Activated T-cell treated with anti-CD3 and anti-CD28 coated beads, Interleukin-2, amount 50 U/mL, for 48 hours (primary cell): ENCODE measurements around the gene GLO1.
"Not testable (repeated sequence)": the region's sequence is repeated elsewhere in the genome, so short reads cannot be mapped to it uniquely, and the experiment has no call there.

Experiments used
- DNase-seq, 2 experiments: peaks; one replicate each; pipeline ENCODE4 v3.0.0-alpha.2; 2020

The GLO1 gene

DNA sequence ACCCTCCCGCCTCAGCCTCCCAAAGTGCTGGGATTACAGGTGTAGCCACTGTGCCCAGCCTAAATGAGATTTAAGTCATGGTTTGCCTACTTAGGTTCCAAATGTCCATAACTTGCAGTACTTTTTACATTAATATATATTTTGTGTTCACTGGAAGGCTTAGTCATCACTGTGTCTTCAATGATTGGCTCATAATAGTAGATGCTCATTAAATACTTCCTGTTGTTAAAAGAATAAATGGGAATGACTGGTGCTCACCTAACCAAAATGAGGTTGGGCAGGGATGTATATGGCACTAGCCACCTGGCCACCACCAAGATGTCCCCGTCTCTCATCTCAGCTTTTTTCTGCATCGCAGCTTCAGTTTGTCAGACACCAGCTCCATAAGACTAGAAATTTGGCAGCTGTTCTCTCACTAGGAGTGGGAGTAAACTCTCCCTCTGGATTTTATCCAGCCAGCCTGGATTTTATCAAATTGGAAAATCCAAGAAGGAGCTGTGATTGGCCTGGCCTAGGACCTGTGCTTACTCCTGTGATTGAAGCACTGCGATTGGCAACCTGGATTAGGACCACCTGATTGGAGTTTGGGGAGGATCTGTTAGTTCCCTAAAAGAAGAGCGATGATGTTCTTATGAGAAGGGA is 1.1 kb upstream of the GLO1 start:
- DNase-seq: no peak

DNA sequence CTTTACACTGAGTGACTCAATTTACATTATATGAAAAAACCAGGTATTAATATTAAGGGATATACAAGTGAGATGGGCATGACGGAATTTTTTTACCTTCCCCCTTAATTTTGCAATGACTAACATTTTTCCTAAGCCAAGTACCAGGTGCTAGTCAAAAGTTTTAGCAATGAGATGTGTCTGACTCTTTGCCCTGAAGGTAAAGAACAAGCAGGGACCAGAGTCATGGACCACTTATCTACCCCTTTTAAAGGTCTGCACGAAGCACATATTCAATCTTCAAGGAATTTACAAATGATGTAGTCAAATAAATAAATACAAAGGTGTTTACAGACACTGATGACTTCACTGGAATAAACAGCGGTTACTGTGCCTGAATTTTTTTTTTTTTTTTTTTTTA is 1.4 kb downstream of the GLO1 start:
- DNase-seq: no peak

DNA sequence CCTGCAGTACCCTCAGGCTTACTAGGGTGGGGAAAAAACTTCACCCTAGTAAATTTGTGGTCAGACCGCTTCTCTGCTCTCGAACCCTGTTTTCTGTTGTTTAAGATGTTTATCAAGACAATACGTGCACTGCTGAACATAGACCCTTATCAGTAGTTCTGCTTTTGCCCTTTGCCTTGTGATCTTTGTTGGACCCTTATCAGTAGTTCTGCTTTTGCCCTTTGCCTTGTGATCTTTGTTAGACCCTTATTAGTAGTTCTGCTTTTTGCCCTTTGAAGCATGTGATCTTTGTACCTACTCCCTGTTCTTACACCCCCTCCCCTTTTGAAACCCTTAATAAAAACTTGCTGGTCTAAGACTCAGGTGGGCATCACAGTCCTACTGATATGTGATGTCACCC is 3.2 kb downstream of the GLO1 start:
- not testable (repeated sequence) for DNase-seq

DNA sequence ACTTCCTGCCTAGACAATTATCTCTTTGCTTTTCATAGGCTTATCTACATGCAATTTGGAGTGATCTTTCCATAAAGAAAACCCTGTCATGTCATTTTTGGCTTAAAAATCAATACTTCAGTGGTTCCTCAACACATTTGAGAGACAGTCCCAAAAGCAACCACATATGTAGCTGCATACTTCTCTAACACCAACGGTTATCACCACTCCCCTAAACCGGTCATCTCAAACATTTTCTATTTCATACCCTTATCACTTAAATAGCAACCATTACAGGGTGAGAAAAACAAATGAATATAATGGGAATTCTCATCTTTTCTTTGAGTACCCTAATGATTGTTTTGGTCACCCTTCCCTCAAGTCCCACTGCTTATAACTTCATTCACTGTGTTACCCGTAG is 5.1 kb downstream of the GLO1 start:
- no peak for DNase-seq

DNA sequence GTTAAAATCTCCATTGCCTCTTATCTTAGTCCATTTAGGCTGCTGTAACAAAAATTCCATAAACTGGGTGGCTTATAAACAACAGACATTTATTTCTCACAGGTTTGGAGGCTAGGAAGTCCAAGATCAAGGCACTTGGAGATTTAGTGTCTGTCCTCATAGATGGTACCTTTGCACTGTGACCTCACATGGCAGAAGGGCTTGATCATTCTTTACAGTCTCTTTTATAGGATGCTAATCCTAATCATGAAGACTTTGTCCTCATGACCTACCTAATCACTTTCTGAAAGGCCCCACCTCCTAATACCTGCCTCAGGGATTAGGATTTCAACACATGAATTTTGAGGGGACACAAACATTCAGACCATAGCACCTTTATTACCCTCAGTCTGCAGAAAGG is 6.6 kb downstream of the GLO1 start:
- no peak for DNase-seq

DNA sequence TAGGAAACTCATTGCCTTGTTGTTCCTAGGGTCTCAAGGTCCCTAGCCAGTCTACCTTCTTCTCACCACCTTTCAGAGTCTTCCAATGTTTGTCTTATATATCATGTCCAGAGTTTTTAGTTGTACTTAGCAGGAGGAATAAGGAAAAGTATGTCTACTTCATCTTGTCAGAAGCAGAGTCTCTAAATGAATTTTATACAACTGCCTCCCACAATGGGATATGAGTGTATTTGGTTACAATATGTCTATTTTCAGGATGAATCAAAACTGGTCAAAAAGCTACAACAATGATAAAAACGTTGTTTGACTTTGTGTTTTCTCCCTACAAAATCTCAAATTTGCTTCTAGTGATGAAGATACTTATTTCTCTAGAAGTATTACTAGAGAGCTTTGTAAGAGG is 7.0 kb downstream of the GLO1 start:
- no peak for DNase-seq

DNA sequence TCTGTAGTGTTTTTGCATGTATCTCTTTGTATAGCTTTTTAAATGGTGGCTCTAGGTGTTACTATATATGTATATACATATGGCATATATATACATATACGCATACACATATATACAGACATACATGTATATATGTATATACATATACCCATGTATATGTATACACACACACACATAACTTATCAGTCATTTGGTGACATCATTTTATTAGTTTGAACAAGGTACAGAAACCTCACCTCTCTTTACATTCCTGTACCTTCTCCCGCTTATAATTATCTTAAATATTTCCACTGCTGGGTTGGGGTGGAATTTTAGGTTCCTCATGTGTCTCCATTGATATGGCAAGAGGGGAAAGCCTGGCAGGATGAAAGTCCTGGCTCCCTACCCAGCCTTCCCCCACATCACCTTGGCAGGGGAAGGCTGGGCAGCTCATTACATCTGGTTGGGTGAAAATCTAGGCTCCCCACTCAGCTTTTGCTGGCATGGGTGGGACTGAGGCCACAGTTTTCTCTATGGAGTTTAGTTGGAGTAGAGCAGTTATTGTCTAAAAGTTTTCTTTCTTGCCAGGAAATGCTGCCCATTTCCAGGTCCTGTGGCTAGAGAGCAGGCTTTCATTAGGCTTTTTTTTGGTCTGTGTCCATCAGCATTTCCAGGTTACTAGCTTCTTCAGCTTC is 7.6 kb downstream of the GLO1 start:
- DNase-seq: no peak

DNA sequence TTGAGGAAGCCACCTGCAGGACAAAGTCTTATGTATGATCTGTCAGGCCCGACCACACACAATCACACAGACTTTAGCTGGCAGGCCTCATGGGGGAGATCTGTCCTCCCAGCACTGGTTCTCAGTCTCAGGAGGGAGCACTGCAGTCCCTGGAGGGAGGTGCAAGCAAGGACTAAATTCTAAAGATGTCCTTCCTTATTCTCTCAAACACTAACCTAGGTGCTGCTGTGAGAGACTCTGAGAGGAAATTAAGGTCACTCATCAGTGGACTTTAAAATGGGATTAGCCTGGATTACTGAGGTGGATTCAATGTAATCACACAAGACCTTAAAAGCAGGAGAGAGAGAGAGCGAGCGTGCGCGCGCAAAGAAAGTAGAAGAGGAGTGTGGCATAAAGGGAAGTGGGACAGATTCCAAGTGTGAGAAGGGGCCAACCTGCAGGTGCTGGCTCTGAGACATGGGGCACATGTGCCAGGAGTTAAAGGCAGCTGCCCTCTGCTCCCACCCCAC is 14.3 kb downstream of the GLO1 start:
- no peak for DNase-seq

DNA sequence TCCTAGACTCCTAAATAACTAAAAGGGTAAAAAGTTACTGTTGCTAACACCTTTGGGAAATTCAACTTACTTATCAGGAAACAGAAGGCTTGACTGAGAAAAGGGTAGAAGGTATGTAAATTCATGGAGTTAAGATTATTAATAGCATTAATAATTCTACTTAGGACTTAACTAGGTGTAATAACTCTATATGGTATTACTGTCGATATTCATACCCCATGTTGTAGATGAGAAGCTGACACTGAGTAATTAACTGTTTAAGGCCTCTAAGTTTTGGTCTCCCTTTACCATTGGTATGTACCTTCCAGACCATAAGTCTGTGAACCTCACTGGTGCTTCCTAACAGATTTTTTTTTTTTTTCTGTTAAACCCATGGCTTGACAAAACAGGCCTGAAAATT is 15.4 kb downstream of the GLO1 start:
- no peak for DNase-seq

DNA sequence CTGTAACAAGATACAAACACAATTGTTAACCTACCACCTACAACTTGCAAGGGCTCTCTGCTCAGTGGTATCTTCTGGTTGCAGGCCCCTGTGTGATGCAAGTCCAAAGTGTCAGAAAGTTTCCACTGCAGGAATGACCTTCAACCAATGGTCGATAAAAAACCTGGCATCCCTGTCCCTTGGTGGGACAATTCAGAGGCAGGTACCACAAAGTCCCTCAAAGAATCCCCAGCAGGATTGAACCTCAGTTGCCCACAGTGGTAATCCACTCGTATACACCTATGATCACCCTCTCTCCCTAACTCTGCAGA is 15.9 kb downstream of the GLO1 start:
- DNase-seq: no peak

DNA sequence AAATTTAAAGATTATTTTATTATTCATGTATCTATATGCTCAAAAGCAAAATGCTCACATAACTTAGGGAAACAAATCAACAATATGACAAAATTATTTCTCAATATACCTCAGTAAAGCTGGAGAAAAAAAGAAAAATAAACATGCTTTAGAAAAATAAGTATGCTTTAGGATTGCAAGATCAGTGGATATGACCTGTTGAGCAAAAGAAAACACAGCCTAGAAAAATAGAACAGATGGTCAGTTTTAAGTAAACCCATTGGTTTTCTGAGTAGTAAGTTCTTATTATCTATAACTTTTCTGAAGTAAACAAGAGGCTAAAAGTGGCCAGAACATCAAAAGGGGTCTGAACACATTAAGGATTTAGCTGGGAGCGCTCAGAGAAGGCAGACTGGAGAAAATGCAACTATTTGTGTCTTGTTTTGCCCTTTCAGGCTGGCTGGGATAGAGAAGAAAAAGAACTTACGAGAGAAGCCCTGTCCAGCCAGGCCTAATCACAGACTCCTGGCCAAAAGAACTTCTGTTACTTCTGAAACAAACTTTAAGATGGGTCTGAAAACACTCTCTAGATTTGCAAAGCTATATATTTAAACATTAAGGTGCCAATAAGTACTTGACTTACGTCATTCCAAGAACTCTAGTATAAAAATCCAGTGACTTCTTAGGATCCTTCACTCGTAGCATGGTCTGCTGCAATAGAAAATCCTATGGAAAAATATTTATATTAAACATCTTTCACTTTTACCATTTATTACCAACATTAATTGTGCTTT is 16.5 kb downstream of the GLO1 start:
- DNase-seq: no peak

DNA sequence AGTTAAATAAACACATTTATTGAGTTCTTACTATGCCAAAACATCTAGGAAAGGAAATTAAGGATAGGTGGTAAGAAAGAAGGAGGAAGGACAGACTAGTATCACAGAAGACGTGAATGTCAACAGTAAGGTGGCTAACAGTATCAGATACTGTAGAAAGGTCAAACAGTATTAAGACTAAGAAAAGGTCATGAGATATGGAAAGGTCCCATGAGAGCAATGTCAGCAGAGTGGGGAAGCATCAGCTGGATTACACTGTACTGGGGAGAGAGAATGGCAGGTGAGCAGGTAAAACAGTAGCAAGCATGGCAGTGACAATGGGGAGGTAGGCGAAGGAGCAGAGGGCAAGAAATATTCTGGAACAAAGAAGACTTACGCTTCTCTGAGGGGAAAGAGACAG is 18.0 kb downstream of the GLO1 start:
- DNase-seq: no peak

DNA sequence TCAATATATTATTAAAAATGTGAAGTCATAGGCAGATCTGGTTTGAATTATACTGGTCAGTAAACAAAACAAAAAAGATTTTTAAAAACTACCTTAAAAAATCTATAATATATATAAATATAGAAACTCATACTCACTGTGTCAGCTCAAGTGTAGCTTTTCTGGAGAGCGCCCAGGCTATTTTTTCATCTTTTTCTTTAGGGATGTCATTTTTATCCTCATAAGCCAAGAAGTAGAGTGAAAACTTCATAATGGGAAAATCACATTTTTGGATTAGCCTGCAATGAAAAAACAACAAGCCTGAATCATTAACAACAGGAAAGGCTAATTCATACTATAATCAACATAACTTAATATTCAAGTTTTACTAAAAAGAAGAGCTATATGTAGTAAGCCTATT is 18.7 kb downstream of the GLO1 start:
- DNase-seq: no peak

DNA sequence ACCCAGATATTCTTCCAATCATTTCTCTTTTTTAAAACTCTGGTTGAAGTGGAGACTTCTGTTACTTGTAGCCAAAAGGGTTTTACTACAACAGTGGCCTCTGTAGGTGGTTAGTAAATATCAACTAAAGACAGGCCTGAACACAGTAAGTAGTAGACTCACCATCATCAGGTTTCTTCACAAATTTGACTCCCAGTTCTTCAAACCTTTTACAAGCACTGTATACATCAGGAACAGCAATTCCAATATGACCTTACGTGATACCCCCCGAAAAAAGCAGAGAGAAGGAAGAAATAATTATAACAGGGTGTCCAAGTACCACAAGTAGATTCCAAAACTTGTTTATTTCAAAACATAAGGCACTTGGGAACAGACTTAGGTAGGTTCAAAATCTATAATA is 21.1 kb downstream of the GLO1 start:
- DNase-seq: no peak

DNA sequence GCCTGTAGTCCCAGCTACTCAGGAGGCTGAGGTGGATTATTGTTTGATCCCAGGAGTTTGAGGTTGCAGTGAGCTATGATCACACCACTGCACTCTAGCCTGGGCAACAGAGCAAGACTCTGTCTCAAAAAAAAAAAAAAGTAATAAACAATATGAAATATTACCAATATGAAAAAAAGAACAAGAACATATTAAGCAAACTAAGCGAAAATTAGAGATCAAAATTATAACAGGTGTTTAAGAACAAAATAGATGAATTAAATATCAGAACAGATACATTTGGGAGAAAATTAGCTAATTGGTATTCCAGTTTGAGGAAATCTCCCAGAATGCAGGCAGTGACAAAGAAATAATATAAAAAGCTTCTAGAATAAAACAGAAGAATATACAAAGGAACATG is 23.3 kb downstream of the GLO1 start:
- DNase-seq: no peak

DNA sequence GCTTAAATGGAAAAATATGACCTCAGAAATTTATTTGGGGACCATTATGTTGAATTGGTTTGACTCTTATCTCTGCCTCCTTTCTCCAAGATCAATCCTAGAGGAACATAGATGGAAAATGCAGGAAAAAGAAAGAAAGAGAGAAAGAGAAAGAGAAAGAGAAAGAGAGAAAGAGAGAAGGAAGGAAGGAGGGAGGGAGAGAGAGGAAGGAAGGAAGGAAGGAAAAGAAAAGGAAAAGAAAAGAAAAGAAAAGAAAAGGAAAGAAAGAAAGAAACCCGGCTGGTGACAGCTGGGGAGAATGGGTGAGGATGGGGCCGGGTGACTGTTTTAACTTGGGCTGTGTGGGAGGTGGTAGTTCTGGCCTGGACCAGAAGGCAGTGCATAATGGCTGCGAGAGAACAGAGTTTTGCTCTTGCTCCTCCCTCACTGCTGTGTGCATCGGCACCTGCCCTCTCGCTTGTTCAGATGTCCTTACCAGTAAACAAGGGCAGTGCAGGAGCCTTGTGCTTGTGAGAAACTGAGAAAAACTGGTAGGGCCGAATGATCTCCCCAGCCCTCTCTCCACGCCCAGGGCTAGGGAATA is 24.7 kb downstream of the GLO1 start:
- DNase-seq: no peak

DNA sequence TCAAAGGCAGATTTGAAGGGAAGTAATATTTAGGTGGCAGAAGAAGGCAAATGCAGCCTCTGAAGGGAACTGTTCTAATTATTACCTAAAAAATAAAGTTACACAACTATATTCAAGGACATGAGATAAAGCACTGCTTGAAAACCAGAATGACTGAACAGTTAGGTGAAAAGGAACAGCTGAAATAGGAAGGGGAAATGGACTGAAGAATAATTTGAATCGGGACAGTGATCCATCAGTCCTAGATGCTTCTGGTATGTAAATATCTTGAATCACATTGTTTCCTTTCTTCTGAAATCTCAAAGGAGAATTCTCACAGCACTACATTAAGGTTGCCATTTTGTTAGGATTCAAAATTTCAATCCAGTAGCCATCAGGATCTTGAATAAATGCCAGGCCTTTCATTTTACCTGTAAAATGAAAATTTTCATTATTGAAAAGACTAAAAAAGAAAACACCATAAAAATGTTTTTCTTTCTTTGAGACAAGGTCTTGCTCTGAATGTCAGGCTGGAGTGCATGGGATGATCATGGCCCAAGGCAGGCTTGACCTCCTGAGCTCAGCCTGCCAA is 25.9 kb downstream of the GLO1 start:
- no peak for DNase-seq

DNA sequence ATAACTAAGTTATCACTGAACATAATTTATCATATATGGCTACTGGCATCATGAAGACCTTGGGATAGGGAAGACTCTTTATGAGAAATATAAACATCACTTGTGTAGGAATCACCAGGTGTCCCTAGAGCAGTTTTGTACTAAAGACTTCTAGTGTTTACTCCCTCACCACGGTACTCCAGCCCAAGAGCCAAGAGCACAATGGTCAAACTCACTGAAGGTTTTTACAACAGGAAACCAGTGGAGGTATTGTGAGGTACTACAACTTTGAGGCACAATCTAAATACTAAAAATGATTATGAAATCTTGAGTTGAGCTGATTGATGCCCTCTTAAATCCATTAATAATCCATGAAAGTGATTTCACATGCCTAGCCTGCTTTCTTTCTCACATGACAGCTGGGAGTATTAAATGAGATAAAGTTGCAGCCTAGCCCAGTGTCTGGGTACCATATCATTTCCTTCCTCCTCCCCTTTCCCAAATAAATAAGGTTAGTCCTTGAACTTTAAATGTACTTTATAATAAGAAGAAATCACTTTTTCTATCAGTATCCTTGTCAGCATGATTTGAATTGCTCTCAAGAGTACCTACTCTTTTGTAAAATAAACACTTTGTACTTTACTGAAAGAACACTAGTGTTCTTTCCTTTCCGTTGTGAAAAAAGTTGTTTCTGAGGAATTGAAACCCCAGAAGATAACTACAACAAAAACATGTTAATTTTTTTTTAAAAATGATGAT is 26.5 kb downstream of the GLO1 start:
- DNase-seq: no peak

DNA sequence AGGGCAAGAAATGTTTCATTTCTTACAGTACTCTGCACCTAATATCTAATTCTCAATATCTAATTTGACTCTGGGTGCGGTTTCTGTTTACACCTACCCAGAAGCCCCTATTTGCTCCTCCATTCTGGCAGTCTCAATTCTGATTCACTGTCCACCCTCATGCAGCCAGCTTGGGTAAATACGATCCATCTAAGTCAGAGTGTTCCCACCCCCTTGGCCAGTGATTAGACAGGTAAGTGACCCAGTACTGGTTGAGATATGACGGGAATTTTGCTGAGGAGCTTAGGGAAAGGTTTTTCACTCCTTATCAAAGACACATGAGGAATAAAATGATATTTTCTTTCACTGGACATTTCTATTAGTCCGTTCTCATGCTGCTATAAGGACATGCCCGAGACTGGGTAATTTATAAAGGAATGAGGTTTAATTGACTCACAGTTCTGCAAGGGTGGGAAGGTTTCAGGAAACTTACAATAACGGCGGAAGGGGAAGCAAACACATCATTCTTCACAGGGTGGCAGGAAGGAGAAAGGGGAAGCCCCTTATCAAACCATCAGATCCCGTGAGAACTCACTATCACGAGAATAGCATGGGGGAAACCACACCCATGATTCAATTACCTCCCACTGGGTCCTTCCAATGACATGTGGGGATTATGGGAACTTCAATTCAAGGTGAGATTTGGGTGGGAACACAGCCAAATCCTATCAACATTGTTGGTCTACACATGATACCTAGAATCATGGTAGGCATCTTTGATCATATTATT is 29.4 kb downstream of the GLO1 start:
- DNase-seq: peak; percentile 31

DNA sequence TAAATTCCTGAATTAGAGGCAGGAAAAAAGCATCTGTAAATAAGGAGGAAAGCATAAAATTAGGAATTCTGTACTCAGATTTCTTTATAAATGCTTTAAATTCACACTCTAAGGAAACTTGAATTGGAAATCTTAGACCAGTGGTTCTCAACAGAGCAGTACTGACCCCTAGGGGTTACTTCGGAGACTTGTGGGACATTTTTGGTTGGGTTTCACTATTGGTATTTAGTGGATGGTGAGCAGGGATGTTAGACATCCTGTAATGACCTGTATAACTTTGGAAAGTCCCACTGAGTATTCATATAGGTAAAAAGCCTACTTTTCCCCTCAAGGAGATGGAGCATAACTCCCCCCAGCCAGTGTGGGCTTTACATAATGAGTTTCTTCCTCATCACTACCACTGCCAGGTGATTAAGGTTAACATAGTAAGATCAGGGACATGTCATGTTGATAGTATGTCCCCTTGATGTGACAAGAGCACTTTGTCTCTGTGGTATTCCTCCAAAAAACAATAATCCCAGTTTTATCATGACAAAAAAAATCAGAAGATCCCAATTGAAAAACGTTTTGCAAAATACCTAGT is 31.0 kb downstream of the GLO1 start:
- no peak for DNase-seq

DNA sequence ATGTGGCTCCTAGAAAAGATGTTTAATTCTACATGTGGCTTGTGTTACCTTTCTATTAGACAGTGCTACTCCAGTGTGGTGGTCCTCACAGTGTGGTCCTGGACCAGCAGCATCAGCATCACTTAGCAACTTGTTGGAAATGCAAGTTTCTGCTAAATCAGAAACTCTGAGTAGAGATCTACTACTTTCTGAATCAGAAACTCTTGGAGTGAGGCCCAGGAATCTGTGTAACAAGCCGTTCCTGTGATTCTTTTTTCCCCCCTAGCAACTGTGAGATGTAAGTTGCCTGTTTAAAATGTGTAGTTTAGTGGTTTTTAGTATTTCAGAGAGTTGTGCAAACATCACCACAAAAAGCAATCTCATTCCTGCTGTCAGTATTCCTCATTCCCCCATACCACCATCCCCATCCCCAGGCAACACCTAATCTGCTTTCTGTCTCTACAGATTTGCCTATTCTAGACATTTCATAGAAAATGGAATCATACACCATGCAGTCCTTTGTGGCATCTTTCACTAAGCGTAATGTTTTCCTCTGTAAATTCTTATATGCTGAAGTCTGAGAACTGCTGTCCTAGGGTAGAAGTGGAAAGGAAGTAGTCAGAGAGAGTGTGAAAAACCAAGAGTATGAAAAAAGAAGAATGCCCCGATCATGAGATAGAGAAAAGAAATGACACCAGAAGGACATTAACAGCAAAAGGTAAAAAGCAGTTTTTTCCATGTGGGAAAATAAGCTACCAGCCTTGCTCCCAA is 44.4 kb downstream of the GLO1 start:
- no peak for DNase-seq
